HUES48 (cell line): ENCODE results near the gene STPG1.
A peak's percentile ranks its signal among the peaks of the same experiment; 100 is the strongest.

ENCODE experiments used
- H3K27ac ChIP-seq: one replicate; pipeline ENCODE4 v1.7.0; 2013; ENCODE audit warnings: low read depth, low read length, inconsistent platforms
- H3K27me3 ChIP-seq: 2 replicates; pipeline ENCODE4 v1.6.1; 2013; ENCODE audit warnings: mild to moderate bottlenecking, low read length; ENCODE audit not compliant: control insufficient read depth, insufficient read depth
- H3K36me3 ChIP-seq: 2 replicates; pipeline ENCODE4 v1.6.1; 2013; ENCODE audit warnings: low read length; ENCODE audit not compliant: control insufficient read depth, insufficient read depth
- H3K4me1 ChIP-seq: 2 replicates; pipeline ENCODE4 v1.6.1; 2013; ENCODE audit warnings: mild to moderate bottlenecking, low read length; ENCODE audit not compliant: control insufficient read depth, insufficient read depth
- H3K4me3 ChIP-seq: 2 replicates; pipeline ENCODE4 v1.5.1; 2013; ENCODE audit warnings: mild to moderate bottlenecking, low read depth, low read length
- H3K9ac ChIP-seq: 2 replicates; pipeline ENCODE4 v1.6.1; 2013; ENCODE audit warnings: mild to moderate bottlenecking, low read depth, low read length, moderate library complexity
- H3K9me3 ChIP-seq: 2 replicates; pipeline ENCODE4 v1.6.1; 2013; ENCODE audit warnings: low read length; ENCODE audit not compliant: control insufficient read depth, insufficient read depth

STPG1 gene

DNA sequence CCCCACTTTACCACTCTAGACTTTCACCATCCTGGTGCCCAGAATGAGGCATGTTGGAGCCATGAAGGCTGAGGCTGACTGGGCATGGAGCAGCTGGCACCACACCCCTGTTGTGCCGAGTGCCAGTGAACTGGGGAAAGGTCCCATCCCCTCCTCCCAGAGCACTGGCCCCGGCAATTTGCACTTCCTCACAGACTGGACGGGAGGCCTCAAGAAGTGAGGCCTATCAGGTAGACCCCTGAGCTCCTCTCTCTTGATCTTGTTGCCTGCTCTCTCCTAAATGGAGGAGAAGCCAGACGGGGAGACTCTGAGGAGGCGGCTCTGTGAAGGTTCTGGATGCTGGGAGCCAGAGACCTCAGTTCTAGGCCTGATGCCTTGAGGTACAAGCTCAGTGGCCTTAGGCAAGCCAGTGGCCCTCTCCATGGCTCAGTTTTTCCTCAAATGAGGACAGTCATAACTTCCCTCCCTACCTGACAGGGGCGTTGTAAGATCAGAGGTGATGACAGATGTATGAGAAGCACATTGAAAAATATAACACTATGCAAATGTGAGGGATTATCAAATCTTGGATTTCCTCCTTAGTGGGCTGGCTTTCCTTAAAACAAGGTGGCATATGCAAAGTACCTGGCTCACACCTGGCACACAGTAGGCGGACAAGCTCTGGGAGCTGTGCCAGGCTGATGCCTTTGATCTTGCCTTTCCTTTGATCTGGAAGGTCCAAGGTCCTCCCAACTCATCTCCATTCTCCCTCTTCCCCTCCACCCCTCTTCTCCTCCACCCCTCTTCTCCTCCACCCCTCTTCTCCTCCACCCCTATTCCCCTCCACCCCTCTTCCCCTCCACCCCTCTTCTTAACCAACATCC lies 87.8 kb downstream of the STPG1 start:
- H3K9me3 ChIP-seq = no peaks in the 10 kb centered on the region
- H3K27me3 ChIP-seq = peaks cover 29% of the 10 kb centered on the region
- no peak overlapping the region for H3K9ac ChIP-seq
- H3K4me3 ChIP-seq = no peak overlapping the region
- H3K36me3 ChIP-seq = no peaks in the 10 kb centered on the region
- no peak overlapping the region for H3K27ac ChIP-seq
- H3K4me1 ChIP-seq = peaks cover 39% of the 10 kb centered on the region

DNA sequence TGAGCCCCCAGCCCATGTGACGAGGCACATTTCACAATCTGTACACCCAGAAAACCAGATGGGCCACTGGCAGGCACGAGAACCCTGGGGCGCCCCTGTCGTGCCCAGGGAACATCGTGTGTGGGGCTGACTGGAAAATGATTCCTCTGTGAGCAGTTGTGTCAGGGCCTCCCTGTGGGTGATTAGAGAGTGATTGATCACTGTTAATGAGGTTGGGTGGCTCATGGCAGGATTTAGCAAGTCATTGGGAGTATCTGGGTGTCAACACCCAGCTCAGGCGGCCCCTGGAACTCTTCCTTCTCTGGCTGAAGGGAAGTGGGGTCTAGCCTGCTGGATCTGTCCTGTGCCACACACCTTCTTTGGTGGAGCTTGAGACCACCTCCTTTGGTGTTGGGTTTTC lies 88.7 kb downstream of the STPG1 start:
- H3K9ac ChIP-seq = no peak overlapping the region
- no peak overlapping the region for H3K4me3 ChIP-seq
- H3K27ac ChIP-seq = no peak overlapping the region
- peaks cover 36% of the 10 kb centered on the region for H3K4me1 ChIP-seq
- no peaks in the 10 kb centered on the region for H3K36me3 ChIP-seq
- H3K9me3 ChIP-seq = no peaks in the 10 kb centered on the region
- peaks cover 39% of the 10 kb centered on the region for H3K27me3 ChIP-seq

DNA sequence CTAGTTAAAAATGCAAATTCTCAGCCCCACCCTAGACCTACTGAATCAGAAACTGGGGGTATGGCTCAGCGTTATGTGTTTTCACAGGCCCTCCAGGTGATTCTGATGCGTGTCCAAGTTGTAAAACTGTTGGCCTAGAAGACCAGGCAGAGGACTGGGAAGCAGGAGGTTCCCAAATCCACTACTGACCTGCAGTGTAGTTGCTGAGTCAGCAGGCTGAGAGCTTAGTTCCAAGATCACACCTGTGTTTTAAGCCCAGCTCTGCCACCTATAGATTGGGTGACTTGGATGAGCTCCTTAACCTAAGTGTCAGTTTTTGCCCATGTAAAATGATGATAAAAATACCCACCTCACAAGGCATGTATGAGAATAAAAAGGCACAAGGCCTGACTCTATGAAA lies 90.3 kb downstream of the STPG1 start:
- H3K27me3 ChIP-seq = peaks cover 45% of the 10 kb centered on the region
- peaks cover 42% of the 10 kb centered on the region for H3K4me1 ChIP-seq
- H3K4me3 ChIP-seq = no peak overlapping the region
- no peaks in the 10 kb centered on the region for H3K36me3 ChIP-seq
- no peak overlapping the region for H3K27ac ChIP-seq
- H3K9ac ChIP-seq = no peak overlapping the region
- H3K9me3 ChIP-seq = no peaks in the 10 kb centered on the region

DNA sequence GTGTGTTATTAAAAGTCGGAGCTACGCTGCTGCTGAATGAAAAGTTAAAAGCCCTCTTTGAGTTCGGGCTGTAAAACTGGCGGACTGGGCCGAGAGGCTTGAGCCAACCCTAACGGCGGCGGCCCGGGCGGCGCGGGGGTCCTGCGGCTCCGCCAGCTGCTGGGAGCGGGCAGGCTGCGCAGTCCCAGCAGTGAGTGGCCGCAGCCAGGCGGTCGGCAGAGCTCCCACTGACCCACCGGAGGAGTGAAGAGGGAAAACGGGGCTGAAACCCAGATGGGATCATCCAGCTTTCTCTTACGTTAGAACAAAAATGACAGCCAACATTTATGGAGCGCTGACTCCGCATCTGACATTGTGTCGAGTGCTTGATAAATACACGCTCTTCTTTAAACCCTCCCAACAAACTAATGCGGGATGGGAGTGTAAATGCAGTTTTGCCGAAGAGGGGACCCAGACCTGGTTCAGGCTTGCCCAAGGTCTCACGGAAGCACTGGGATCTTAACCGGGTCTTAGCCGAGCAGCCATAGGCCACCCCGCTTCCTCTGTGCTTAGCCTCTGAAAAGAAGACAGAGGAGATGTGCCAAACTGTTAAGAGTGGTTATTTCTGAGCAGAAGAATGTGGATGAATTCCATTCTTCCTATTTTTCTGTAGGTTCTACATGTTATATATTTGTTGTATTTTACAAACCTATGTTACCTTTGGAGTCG lies 91.0 kb downstream of the STPG1 start:
- H3K9ac ChIP-seq = peak overlapping the region; percentile 26; the same call in 1 of the 2 replicates
- H3K36me3 ChIP-seq = no peaks in the 10 kb centered on the region
- H3K27me3 ChIP-seq = peaks cover 45% of the 10 kb centered on the region
- H3K27ac ChIP-seq = peak overlapping the region; percentile 33
- no peaks in the 10 kb centered on the region for H3K9me3 ChIP-seq
- H3K4me1 ChIP-seq = peaks cover 43% of the 10 kb centered on the region
- H3K4me3 ChIP-seq = peak overlapping the region; percentile 66

DNA sequence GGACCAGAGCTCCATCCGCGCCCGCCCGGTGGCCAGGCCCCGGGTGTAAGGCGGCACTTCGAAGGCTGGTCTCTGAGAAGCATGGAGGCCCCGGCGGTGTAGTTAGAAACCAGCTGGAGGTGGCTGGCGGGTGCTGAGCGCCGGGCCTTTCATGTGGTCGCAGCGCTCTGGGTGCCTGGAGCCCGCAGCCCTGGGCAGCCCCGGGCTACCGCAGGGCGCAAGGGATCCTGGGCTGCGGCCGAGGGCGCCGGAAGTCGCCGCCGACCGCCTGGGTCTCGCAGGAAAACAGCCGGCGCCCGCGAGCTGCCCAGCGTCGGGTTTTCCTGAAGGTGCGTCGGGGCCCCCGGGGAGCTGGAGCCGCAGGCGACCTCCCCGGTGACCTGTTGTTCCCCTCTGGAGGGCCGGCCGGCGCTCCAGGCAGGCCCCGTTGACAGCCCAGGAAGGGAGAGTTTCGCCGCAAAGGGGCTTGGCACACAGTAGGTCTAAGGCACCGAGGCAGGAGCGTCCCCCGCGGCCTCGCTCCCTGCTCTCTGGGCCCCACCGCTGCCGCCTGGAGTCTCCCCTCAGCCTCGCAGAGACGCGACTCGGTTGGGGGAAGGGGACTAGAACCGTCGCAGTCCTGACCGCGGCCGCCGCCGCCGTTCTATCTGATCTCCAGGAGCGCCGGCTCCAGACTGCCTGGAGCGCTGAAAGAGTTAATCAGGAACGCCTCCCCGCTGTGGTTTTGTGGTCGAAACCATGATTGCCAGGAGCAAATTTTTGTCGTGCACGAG lies 91.7 kb downstream of the STPG1 start:
- Histone ChIP-seq H3K4me1 (peaks cover 43% of the 10 kb centered on the region), H3K4me3 (peak overlapping the region; percentile 66), H3K9me3 (no peaks in the 10 kb centered on the region), H3K36me3 (no peaks in the 10 kb centered on the region), H3K27ac (peak overlapping the region; percentile 33), H3K27me3 (peaks cover 45% of the 10 kb centered on the region), H3K9ac (peak overlapping the region; percentile 26; the same call in 1 of the 2 replicates)

DNA sequence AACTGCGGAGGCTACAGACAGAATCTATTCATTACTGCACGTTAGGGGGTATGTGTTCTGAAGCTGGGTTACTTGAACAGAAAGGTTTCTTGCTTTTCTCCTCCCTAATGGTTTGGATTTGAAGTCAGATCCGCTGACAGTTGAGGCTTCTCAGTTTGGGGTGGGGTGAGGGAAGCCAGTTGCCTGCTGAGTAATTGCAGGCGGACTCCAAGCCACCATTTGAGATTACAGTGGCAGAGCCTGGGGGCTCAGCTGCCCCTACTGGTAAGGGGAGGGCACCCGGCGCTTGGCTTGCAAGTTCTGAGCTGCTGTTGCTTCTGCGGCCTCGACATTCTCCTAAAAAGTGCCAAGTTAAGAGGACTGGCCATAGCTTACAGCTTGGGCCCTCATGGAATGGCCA lies 92.5 kb downstream of the STPG1 start:
- Histone ChIP-seq H3K27me3 (peaks cover 45% of the 10 kb centered on the region), H3K4me1 (peaks cover 43% of the 10 kb centered on the region), H3K36me3 (no peaks in the 10 kb centered on the region), H3K4me3 (peak overlapping the region; percentile 66), H3K9ac (no peak overlapping the region), H3K9me3 (no peaks in the 10 kb centered on the region), H3K27ac (no peak overlapping the region)

DNA sequence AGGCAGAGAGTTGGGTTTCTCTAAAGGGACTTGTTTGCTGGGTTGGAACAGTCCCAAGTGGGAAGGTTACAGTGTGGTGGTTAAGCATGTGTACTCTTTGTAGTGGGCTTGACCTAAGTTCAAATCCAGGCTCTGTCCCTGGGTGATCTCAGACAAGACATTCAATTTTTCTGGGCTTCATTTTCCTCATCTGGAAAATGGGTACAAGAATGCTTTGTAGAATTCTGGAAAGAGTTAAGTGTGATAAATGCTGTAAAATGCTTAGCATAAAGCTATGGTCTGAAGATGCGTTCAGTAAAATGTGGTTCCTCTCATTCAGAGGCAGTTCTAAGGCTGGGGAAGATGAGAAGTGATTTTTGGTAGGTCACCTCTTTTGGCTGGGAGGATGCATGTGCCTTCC lies 93.6 kb downstream of the STPG1 start:
- Histone ChIP-seq H3K4me1 (peaks cover 43% of the 10 kb centered on the region), H3K9me3 (no peaks in the 10 kb centered on the region), H3K9ac (no peak overlapping the region), H3K27me3 (peaks cover 42% of the 10 kb centered on the region), H3K36me3 (no peaks in the 10 kb centered on the region), H3K27ac (peak overlapping the region; percentile 30), H3K4me3 (peak overlapping the region; percentile 77)

DNA sequence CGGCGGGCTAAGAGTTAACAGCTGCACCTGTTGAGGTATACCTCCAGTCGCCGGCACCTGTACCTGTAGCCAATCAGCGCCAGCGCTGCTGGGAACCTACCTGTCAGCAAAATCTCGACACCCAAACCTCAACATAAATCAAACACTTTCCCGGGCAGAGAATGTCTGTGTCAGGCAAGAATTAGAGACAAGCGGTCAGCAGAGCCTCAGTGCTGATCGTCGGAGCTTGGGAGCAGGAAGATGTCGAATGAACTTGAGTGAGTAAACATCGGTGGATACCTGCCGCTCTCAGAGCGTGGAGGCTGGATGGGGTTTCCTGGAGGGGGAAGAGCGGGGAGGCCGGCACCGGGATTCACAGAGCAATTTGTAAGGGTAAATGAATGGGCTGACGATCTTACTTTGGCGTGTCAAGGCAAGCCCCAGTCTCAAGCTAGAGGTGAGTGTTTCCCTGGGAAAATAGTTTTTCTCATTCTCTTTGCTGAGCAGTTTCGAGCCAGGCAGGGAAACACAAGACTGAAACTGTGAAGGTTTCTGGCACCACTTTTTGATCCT lies 94.2 kb downstream of the STPG1 start, which contains the start of gene GRHL3:
Gene GRHL3 (plus strand): TSS at position 46 of the 552 bp plus-strand sequence. CDS start 195 bp downstream, at position 241.
- Histone ChIP-seq H3K4me3 (peak within 1 kb of the TSS; percentile 77), H3K27ac (peak within 1 kb of the TSS; percentile 30), H3K9me3 (no peaks in the 10 kb centered on the region), H3K4me1 (peaks cover 43% of the 10 kb centered on the region), H3K36me3 (no peaks in the 10 kb centered on the region), H3K9ac (no peak within 1 kb of the TSS), H3K27me3 (peaks cover 42% of the 10 kb centered on the region)

DNA sequence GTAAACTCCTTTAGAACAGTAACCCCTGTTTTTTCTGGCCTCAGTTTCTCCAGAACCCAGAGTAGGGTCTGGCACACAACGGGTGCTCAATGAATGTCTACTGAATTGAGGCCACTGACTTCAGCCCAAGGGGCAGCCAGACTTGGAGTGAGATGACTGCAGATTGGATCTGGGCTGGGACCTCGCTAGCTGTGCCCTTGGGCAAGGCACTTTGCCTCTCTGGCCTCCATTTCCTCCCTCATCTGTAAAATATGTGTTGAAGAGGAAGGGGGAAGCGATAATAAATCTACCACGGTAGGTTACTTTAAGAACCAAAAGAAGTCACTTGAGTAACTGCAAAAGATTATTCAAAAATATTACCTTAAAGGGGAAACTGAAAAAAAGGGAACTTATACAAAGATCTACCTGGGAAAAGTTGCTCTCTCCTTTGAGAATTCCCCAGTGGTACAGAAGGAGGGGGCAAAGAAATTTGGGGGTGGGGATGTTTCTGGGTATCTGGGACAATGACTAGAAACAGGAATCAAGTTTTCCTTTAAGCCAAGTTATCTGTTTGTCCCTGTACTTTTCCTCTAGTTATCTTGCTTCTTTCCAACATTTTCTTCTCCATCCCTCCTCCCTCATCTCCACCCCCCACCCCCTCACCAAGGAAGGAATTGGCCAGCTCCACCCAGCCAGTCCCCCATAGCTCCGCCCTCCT lies 94.8 kb downstream of the STPG1 start:
- H3K27ac ChIP-seq = no peak overlapping the region
- no peak overlapping the region for H3K9ac ChIP-seq
- peak overlapping the region; percentile 77 for H3K4me3 ChIP-seq
- no peaks in the 10 kb centered on the region for H3K36me3 ChIP-seq
- peaks cover 41% of the 10 kb centered on the region for H3K27me3 ChIP-seq
- H3K9me3 ChIP-seq = no peaks in the 10 kb centered on the region
- H3K4me1 ChIP-seq = peaks cover 39% of the 10 kb centered on the region

DNA sequence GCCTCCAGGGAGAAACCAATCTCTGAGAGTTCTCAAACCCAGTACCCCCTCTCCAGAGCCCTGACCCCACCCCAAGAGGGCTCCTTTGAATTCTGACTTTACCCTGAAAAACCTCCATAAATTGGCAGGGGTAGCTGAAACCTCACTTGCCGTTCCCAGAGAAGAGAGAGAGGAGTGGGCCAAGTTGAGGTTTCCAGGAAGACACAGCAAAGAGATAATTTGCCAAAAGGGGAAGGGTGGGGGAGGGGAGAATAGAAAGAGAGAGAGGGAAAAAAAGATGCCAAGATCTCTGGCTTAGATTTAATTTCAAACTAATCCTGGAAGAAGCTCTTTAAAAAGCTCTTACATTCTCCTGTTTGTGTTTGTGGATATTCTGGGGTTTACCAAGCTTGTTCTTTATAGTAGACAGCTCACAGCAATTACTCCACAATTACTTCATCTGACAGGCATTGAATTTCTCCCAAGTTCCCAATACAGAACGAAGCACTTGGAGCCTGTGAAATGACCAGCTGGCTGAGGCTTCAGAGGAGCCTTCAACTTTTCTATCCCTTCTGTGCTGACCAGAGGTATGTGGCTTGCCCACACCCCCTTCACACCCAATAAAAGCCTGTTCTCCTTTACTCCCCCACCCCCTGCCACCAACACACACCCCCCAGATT lies 95.5 kb downstream of the STPG1 start:
- H3K27me3 ChIP-seq = peaks cover 34% of the 10 kb centered on the region
- H3K9me3 ChIP-seq = no peaks in the 10 kb centered on the region
- H3K9ac ChIP-seq = no peak overlapping the region
- no peak overlapping the region for H3K27ac ChIP-seq
- H3K36me3 ChIP-seq = no peaks in the 10 kb centered on the region
- H3K4me1 ChIP-seq = peaks cover 32% of the 10 kb centered on the region
- H3K4me3 ChIP-seq = no peak overlapping the region
